ENCODE data around the gene KRT36. TPM values are rescaled to one million over a fixed set of nuclear protein-coding genes. Genes with fewer than 3 reads are reported as not detected.

KRT36 gene
- polyA plus RNA-seq, 4 donors: 0.04 TPM; not detected in 3

DNA sequence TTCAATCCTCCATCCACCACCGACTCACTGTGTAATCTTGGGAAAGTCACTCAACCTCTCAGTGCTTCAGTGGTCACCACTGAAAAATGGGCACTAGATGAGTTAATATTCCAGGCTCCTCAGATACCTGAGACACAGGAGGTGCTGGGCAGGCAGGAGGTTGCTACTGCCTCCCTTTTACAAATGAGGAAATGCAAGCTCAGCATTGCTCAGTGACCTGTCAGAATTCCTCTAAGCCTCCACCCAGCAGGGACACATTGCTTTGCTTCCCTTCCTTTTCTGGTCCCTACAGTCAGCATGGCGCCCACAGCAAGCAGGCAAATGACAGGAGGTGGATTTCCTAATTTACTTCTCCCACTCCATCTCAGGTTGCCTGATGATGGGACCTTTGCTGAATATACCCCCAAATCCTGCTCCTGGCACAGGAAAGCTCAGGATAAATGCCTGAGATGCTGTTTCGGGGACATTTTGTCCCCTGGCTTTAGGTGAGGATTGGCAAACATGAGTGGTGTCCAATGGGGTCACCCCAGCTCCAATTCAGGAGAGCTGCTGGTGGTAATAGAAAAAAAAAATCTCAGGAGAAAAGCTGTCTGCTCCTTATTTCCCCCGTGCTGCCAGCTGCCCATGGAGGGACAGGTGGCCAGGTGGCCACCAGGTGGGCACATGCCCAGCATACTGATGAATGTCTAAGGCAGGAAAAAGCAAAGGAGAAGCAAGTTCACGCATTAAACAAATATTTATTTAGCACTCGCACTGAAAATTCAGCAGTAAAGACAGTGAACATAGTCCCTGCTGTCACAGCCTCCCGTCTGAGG is 20.7 kb upstream of the KRT36 start:
- FAIRE-seq (no peak), DNase-seq (peak; percentile 30 to 74)
- Histone ChIP-seq H3K27me3 (ENCODE audit: control insufficient read depth in 3 of 3, insufficient read depth in 3 of 3, low read length in 3 of 3) (no peaks in the 10 kb centered on the region), H3K36me3 (ENCODE audit: control insufficient read depth in 3 of 3, insufficient read depth in 2 of 3, low read depth in 1 of 3, low read length in 3 of 3) (no peaks in the 10 kb centered on the region), H3K4me3 (ENCODE audit: low read depth in 1 of 3, low read length in 3 of 3) (no peak overlapping the region), H3K4me1 (ENCODE audit: control insufficient read depth in 3 of 3, insufficient read depth in 2 of 3, low read depth in 1 of 3, low read length in 2 of 3) (peaks cover 0 to 13% (median 4%) of the 10 kb centered on the region in 3 donors), H3K9me3 (ENCODE audit: control insufficient read depth in 2 of 2, insufficient read depth in 1 of 2, low read depth in 1 of 2, low read length in 1 of 2) (no peaks in the 10 kb centered on the region), H3K27ac (ENCODE audit: low read depth in 1 of 3, low read length in 2 of 3) (peak overlapping the region in 1 of 3 donors; percentile 35)
- 37 to 62% (median 46%) methylated on average over 7 of the region's 7 CpGs for WGBS, 3 donors

DNA sequence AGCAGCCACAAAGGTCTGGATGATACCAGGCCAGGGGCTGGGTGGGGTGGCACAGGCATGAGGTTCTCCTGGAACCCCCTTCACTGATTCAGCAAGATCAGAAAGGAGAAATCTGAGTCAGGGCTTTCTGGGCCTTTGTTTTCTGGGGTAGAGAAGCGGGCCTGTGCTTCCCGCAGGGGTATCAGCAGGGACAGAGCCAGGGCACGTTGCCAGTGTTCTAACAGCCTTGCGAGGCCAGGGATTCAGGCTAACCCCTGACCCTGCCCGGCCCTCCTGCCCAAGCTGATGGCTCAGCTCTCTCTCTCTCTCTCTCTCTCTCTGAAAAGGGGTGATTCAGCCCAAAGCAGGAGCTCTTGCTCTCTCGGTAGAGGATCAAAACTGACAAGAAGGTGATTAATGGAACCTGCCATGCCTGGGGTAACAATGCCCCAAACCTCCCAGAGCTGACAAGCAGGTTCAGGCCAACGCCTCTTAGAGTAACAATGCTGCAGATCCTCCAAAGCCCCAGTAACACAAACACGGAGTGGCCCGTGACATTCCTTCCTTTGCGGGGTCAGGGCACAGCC is 17.7 kb upstream of the KRT36 start:
- Histone ChIP-seq H3K27ac (ENCODE audit: low read depth in 1 of 3, low read length in 2 of 3) (no peak overlapping the region), H3K36me3 (ENCODE audit: control insufficient read depth in 3 of 3, insufficient read depth in 2 of 3, low read depth in 1 of 3, low read length in 3 of 3) (no peaks in the 10 kb centered on the region), H3K4me3 (ENCODE audit: low read depth in 1 of 3, low read length in 3 of 3) (no peak overlapping the region), H3K4me1 (ENCODE audit: control insufficient read depth in 3 of 3, insufficient read depth in 2 of 3, low read depth in 1 of 3, low read length in 2 of 3) (peaks cover 0 to 13% (median 4%) of the 10 kb centered on the region in 3 donors), H3K9me3 (ENCODE audit: control insufficient read depth in 2 of 2, insufficient read depth in 1 of 2, low read depth in 1 of 2, low read length in 1 of 2) (no peaks in the 10 kb centered on the region), H3K27me3 (ENCODE audit: control insufficient read depth in 3 of 3, insufficient read depth in 3 of 3, low read length in 3 of 3) (no peaks in the 10 kb centered on the region)
- no peak for FAIRE-seq
- WGBS, 3 donors: 57 to 70% (median 63%) methylated on average over 10 of the region's 10 CpGs
- DNase-seq: no peak

GRCh38 chr17:41505809-41506767 is 16.4 kb upstream of the KRT36 start:
- Histone ChIP-seq H3K27me3 (ENCODE audit: control insufficient read depth in 3 of 3, insufficient read depth in 3 of 3, low read length in 3 of 3) (peaks cover 0 to 4% (median 0%) of the 10 kb centered on the region in 3 donors), H3K27ac (ENCODE audit: low read depth in 1 of 3, low read length in 2 of 3) (no peak overlapping the region), H3K4me1 (ENCODE audit: control insufficient read depth in 3 of 3, insufficient read depth in 2 of 3, low read depth in 1 of 3, low read length in 2 of 3) (peaks cover 0 to 8% (median 4%) of the 10 kb centered on the region in 3 donors), H3K4me3 (ENCODE audit: low read depth in 1 of 3, low read length in 3 of 3) (no peak overlapping the region), H3K9me3 (ENCODE audit: control insufficient read depth in 2 of 2, insufficient read depth in 1 of 2, low read depth in 1 of 2, low read length in 1 of 2) (no peaks in the 10 kb centered on the region), H3K36me3 (ENCODE audit: control insufficient read depth in 3 of 3, insufficient read depth in 2 of 3, low read depth in 1 of 3, low read length in 3 of 3) (no peaks in the 10 kb centered on the region)
- WGBS, 3 donors: 58 to 71% (median 59%) methylated on average over 14 of the region's 14 CpGs
- no peak for DNase-seq
- no peak for FAIRE-seq

- 82 to 88% (median 83%) methylated on average over 17 of the region's 17 CpGs for WGBS, 3 donors
- DNase-seq (no peak), FAIRE-seq (no peak)
- Histone ChIP-seq H3K4me3 (ENCODE audit: low read depth in 1 of 3, low read length in 3 of 3) (no peak within 1 kb of the TSS), H3K9me3 (ENCODE audit: control insufficient read depth in 2 of 2, insufficient read depth in 1 of 2, low read depth in 1 of 2, low read length in 1 of 2) (no peaks in the 10 kb centered on the region), H3K4me1 (ENCODE audit: control insufficient read depth in 3 of 3, insufficient read depth in 2 of 3, low read depth in 1 of 3, low read length in 2 of 3) (no peaks in the 10 kb centered on the region), H3K36me3 (ENCODE audit: control insufficient read depth in 3 of 3, insufficient read depth in 2 of 3, low read depth in 1 of 3, low read length in 3 of 3) (no peaks in the 10 kb centered on the region), H3K27me3 (ENCODE audit: control insufficient read depth in 3 of 3, insufficient read depth in 3 of 3, low read length in 3 of 3) (peaks cover 0 to 4% (median 0%) of the 10 kb centered on the region in 3 donors), H3K27ac (ENCODE audit: low read depth in 1 of 3, low read length in 2 of 3) (no peak within 1 kb of the TSS)
Measured at GRCh38 chr17:41505007-41505808, 15.5 kb upstream of the KRT36 start, which contains the start of gene KRT13. KRT13 (minus strand) TSS chr17:41505612; CDS start chr17:41505550, 62 bp downstream.

DNA sequence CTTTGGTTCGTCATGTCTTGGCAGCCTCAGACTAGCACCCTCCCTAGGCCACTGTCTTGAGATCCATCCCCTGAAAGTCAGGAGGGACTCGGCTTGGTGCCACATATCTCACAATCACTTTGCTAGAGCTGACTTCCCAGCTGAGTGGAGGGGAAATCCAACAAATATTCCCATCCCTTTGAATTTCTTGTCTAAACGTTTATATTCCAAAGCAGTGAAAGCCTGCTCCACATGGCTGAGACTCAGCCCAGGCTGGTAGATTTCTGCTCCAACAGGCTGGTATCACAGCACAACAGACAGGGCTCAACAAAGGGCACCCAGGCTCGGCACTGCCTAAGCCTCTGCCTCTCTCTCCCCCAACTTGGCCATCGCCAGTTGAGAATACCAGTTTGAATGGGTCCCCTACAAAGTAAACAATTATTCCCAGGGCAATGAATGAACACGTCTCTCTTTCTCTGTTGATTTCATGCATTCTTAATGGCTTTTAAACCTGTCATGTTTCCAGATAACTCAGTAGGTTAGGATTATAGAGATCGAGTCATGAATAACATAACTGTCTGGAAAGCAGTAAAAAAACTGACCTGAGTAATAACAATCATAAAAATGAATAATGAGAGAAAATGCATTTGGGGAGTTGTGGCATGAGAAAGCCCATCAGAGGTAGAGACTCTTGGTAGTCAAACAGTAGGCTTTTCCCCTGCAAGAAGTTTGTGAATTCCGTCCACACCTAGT is 14.7 kb upstream of the KRT36 start:
- Histone ChIP-seq H3K27me3 (ENCODE audit: control insufficient read depth in 3 of 3, insufficient read depth in 3 of 3, low read length in 3 of 3) (peaks cover 0 to 4% (median 0%) of the 10 kb centered on the region in 3 donors), H3K9me3 (ENCODE audit: control insufficient read depth in 2 of 2, insufficient read depth in 1 of 2, low read depth in 1 of 2, low read length in 1 of 2) (no peaks in the 10 kb centered on the region), H3K4me1 (ENCODE audit: control insufficient read depth in 3 of 3, insufficient read depth in 2 of 3, low read depth in 1 of 3, low read length in 2 of 3) (no peaks in the 10 kb centered on the region), H3K4me3 (ENCODE audit: low read depth in 1 of 3, low read length in 3 of 3) (no peak overlapping the region), H3K36me3 (ENCODE audit: control insufficient read depth in 3 of 3, insufficient read depth in 2 of 3, low read depth in 1 of 3, low read length in 3 of 3) (no peaks in the 10 kb centered on the region), H3K27ac (ENCODE audit: low read depth in 1 of 3, low read length in 2 of 3) (no peak overlapping the region)
- FAIRE-seq (no peak), DNase-seq (no peak)
- 55 to 72% (median 62%) methylated on average over 8 of the region's 8 CpGs for WGBS, 3 donors

DNA sequence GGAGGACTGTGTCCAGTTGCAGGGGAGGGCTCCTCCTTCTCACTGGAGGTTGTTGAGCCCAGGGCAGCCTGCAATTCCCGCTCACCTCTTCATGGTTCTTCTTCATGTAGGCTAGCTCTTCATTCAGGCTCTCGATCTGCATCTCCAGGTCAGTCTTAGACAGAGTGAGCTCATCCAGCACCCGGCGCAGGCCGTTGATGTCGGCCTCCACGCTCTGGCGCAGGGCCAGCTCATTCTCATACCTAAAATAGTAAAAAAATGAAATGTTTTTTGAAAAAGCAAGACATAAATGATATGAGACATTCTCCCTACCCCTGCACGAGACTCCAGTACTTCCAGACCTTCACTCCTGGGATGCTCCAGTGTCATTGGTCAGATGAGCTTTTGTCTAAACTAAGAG is 13.5 kb upstream of the KRT36 start:
- H3K9me3 ChIP-seq (ENCODE audit: control insufficient read depth in 2 of 2, insufficient read depth in 1 of 2, low read depth in 1 of 2, low read length in 1 of 2): no peaks in the 10 kb centered on the region
- DNase-seq: no peak
- 83 to 94% (median 91%) methylated on average over 9 of the region's 9 CpGs for WGBS, 3 donors
- no peak overlapping the region for H3K4me3 ChIP-seq (ENCODE audit: low read depth in 1 of 3, low read length in 3 of 3)
- no peaks in the 10 kb centered on the region for H3K36me3 ChIP-seq (ENCODE audit: control insufficient read depth in 3 of 3, insufficient read depth in 2 of 3, low read depth in 1 of 3, low read length in 3 of 3)
- no peaks in the 10 kb centered on the region for H3K4me1 ChIP-seq (ENCODE audit: control insufficient read depth in 3 of 3, insufficient read depth in 2 of 3, low read depth in 1 of 3, low read length in 2 of 3)
- H3K27me3 ChIP-seq (ENCODE audit: control insufficient read depth in 3 of 3, insufficient read depth in 3 of 3, low read length in 3 of 3): peaks cover 0 to 4% (median 0%) of the 10 kb centered on the region in 3 donors
- H3K27ac ChIP-seq (ENCODE audit: low read depth in 1 of 3, low read length in 2 of 3): no peak overlapping the region
- FAIRE-seq: no peak

GRCh38 chr17:41500131-41500911 is 10.6 kb upstream of the KRT36 start:
- Histone ChIP-seq H3K9me3 (ENCODE audit: control insufficient read depth in 2 of 2, insufficient read depth in 1 of 2, low read depth in 1 of 2, low read length in 1 of 2) (no peaks in the 10 kb centered on the region), H3K27me3 (ENCODE audit: control insufficient read depth in 3 of 3, insufficient read depth in 3 of 3, low read length in 3 of 3) (peaks cover 0 to 4% (median 0%) of the 10 kb centered on the region in 3 donors), H3K4me1 (ENCODE audit: control insufficient read depth in 3 of 3, insufficient read depth in 2 of 3, low read depth in 1 of 3, low read length in 2 of 3) (peaks cover 0 to 3% (median 3%) of the 10 kb centered on the region in 3 donors), H3K36me3 (ENCODE audit: control insufficient read depth in 3 of 3, insufficient read depth in 2 of 3, low read depth in 1 of 3, low read length in 3 of 3) (no peaks in the 10 kb centered on the region), H3K27ac (ENCODE audit: low read depth in 1 of 3, low read length in 2 of 3) (no peak overlapping the region), H3K4me3 (ENCODE audit: low read depth in 1 of 3, low read length in 3 of 3) (no peak overlapping the region)
- WGBS, 3 donors: 66 to 70% (median 67%) methylated on average over 15 of the region's 15 CpGs
- no peak for FAIRE-seq
- DNase-seq: no peak
